Measurements from ENCODE around the gene COPG1. TPM values are rescaled to one million over a fixed set of nuclear protein-coding genes. Genes with fewer than 3 reads are reported as not detected.

Gene COPG1
- total RNA-seq, 4 donors from 2014 or later: 64.6 to 95.8 (median 74.0) TPM

DNA sequence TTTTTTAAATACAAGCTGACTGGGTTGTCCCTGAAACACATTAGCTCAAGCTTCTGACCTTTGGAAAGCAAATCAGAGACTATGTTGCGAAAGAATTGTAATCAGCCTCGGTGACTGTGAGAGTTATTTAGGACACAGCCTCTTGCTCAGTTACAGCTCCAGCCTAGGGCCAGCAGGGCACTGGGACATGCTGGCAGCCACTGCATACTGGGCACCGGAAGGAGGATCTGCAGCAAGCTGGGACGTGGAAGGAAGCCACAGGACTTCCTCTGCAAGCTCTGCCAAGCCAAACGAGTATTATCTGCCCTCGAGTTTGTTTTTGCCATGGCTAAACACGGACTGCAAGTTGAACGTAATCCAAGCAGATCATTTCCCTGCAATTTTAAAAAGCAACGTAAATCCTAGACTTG lies 24.4 kb upstream of the COPG1 start:
- peak overlapping the region in 1 of 2 donors; percentile 18 for H3K4me3 ChIP-seq
- WGBS, 2 donors (ENCODE audit: low coverage in 1 of 2): 2 to 3% methylated on average over 5 to 7 of the region's 9 CpGs
- H3K27ac ChIP-seq: peak overlapping the region; percentile 52 to 89 (median 75)
- H3K9me3 ChIP-seq: no peaks in the 10 kb centered on the region
- peaks cover 2 to 54% (median 24%) of the 10 kb centered on the region in 3 donors for H3K4me1 ChIP-seq
- TF ChIP-seq CTCF (IDR thresholded peaks at IDR 0.05): peak in 2 of 4 experiments; percentile 18 to 38
- TF ChIP-seq POLR2A (IDR thresholded peaks at IDR 0.05): no peak
- TF ChIP-seq EP300 (IDR thresholded peaks at IDR 0.05): no peak
- peak; percentile 90 for TF ChIP-seq POLR2AphosphoS5 (IDR thresholded peaks at IDR 0.05)
- no peaks in the 10 kb centered on the region for H3K36me3 ChIP-seq
- H3K27me3 ChIP-seq: no peaks in the 10 kb centered on the region
- ATAC-seq: peak; percentile 88

DNA sequence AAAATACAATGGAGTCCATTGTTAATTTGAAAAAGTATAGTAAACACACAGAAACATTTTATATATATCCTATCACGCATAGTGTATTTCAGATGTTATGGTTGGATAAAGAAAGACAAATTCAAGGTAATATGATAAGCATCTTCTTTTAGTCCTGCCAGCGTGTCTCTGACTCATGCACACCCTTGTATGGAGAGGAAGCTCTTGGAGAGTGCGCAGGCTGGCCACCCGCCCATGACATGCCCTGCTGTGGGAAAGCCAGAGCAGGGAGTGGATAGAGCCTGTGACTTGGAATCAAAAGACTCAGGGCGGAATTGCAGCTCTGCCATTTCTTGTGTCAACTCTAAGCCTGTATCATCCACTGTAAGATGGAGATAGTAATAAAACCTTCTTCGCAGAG lies 23.0 kb upstream of the COPG1 start:
- WGBS, 2 donors (ENCODE audit: low coverage in 1 of 2): 20 to 30% methylated on average over 3 to 6 of the region's 6 CpGs
- TF ChIP-seq CTCF (IDR thresholded peaks at IDR 0.05): no peak
- no peak for TF ChIP-seq POLR2A (IDR thresholded peaks at IDR 0.05)
- peak; percentile 69 for TF ChIP-seq POLR2AphosphoS5 (IDR thresholded peaks at IDR 0.05)
- H3K9me3 ChIP-seq: no peaks in the 10 kb centered on the region
- H3K36me3 ChIP-seq: no peaks in the 10 kb centered on the region
- peak overlapping the region; percentile 52 to 89 (median 75) for H3K27ac ChIP-seq
- peaks cover 2 to 54% (median 24%) of the 10 kb centered on the region in 3 donors for H3K4me1 ChIP-seq
- ATAC-seq: peak; percentile 86
- H3K27me3 ChIP-seq: no peaks in the 10 kb centered on the region
- H3K4me3 ChIP-seq: no peak overlapping the region

DNA sequence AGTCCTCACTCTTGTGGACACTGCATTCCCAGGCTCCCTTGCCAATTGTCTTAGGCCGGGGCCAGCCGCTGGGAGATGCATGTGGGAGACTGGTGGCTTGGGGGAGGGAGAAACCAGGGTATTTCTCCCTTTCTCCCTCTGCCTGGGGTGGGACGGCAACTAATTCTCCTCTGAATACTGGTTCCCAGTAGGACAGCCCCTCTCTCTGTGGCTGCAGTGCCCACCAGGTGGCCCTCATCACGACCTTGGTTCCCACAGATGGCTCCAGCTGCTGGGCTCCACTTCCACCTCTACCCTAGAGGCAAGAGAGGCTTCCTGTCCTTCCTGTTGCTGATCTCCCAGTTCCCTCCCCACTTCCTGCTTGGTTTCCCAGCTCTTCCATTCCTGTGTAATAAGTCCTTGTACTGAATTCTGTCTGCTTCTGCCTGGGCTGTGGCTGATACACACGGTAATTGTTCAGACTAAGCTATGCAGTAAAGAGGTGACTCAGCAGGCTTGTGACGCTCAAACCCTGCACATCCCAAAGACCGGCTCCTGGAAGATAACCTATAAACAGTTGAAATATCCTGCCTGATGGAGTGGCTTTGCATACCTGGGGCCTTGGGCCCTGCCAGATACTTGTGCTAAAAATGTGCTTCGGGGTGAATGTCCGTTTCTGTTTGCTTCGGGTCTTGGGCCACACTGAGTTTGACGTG lies 20.4 kb upstream of the COPG1 start:
- Histone ChIP-seq H3K4me3 (no peak overlapping the region), H3K27ac (peak overlapping the region in 3 of 4 donors; percentile 25 to 61 (median 39)), H3K4me1 (peaks cover 2 to 53% (median 24%) of the 10 kb centered on the region in 3 donors), H3K36me3 (no peaks in the 10 kb centered on the region), H3K27me3 (no peaks in the 10 kb centered on the region), H3K9me3 (no peaks in the 10 kb centered on the region)
- TF ChIP-seq POLR2AphosphoS5 (IDR thresholded peaks at IDR 0.05): no peak
- TF ChIP-seq CTCF (IDR thresholded peaks at IDR 0.05): no peak
- WGBS, 2 donors (ENCODE audit: low coverage in 1 of 2): 47% methylated on average over 5 of the region's 11 CpGs; no CpG with 5 or more reads in 1 of the 2 donors
- no peak for ATAC-seq

DNA sequence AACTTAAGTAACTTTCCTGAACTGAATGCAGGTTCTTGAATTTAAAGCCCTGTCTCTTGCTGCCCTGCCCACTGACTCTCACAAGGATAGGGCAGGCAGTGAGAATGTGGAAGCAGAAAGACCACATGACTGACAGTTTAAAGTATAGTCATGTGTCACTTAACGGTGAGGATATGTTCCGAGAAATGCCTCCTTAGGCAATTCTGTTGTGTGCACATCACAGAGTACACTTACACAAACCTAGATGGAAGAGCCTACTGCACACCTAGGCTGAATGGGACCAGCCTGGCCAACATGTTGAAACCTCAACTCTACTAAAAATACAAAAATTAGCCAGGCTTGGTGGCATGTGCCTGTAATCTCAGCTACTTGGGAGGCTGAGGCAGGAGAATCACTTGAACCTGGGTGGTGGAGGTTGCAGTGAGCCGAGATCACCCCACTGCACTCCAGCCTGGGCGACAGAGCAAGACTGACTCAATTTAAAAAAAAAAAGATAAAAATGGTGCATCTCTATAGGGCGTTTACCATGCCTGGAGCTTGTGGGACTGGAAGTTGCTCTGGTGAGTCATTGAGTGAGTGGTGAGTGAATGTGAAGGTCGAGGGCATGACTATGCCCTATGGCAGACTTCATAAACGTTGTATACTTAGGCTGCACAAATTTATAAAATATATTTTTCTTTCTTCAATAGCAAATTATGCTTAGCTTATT lies 18.9 kb upstream of the COPG1 start:
- Histone ChIP-seq H3K27ac (peak overlapping the region in 1 of 4 donors; percentile 61), H3K9me3 (no peaks in the 10 kb centered on the region), H3K27me3 (no peaks in the 10 kb centered on the region), H3K4me3 (no peak overlapping the region), H3K36me3 (no peaks in the 10 kb centered on the region), H3K4me1 (peaks cover under 1 to 39% (median 15%) of the 10 kb centered on the region in 3 donors)
- peak; percentile 40 for ATAC-seq
- TF ChIP-seq EP300 (IDR thresholded peaks at IDR 0.05) (no peak), CTCF (IDR thresholded peaks at IDR 0.05) (no peak), POLR2A (IDR thresholded peaks at IDR 0.05) (no peak), POLR2AphosphoS5 (IDR thresholded peaks at IDR 0.05) (no peak)
- WGBS, 2 donors (ENCODE audit: low coverage in 1 of 2): 45 to 55% methylated on average over 4 to 6 of the region's 7 CpGs
